SKM-1 (cell line): ENCODE data around the gene DCLK3.

Experiments used
- DNase-seq: peaks from one replicate; lab custom pipeline; 2025; ENCODE audit not compliant: unreplicated experiment; lab: John Stamatoyannopoulos, UW

The DCLK3 gene

GRCh38 chr3:36677331-36678007, 86.9 kb downstream of the DCLK3 start:
- DNase-seq = no peak

- no peak for DNase-seq
Measured at GRCh38 chr3:36674816-36675215, 89.5 kb downstream of the DCLK3 start.

- no peak for DNase-seq
Measured at GRCh38 chr3:36669764-36670163, 94.6 kb downstream of the DCLK3 start.

GRCh38 chr3:36666166-36666565, 98.2 kb downstream of the DCLK3 start:
- no peak for DNase-seq

- no peak for DNase-seq
Measured at GRCh38 chr3:36663666-36664291, 100.6 kb downstream of the DCLK3 start.

- DNase-seq = no peak
Measured at GRCh38 chr3:36662626-36663025, 101.7 kb downstream of the DCLK3 start.
